Measurements from ENCODE around the gene PTGES. TPM values are rescaled to one million over a fixed set of nuclear protein-coding genes. Genes with fewer than 3 reads are reported as not detected.

Gene PTGES
- total RNA-seq, 1 experiment from 2014 or later, result 0.18 TPM

DNA sequence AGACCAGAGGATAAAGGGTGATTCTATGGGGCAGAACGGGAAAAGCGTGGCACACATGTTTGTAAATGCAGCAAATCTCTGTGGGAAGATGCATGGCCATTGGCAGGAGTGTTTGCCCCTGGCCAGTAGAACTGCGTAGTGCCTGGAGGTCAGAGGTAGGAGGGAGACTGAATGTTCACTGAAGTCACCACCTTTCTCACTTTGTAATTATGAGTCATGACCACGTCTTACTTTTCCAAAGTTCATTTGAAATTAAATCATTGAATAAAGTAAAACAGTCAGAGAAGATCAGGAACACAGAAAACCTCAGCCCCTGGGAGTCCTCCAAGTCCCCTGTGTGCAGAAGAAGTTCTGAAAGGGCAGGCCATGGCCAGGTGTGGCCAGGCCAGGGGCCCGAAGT lies 4.6 kb downstream of the PTGES start:
- no peak for DNase-seq (ENCODE audit: low read depth)

- no peak for DNase-seq (ENCODE audit: low read depth)
Observed at GRCh38 chr9:129746092-129746777, 6.6 kb downstream of the PTGES start.

GRCh38 chr9:129745200-129745599 lies 7.6 kb downstream of the PTGES start:
- DNase-seq (ENCODE audit: low read depth), result no peak

- DNase-seq (ENCODE audit: low read depth), result no peak
Observed at GRCh38 chr9:129740666-129741464, 12.0 kb downstream of the PTGES start.

GRCh38 chr9:129740174-129740573 lies 12.7 kb downstream of the PTGES start:
- no peak for DNase-seq (ENCODE audit: low read depth)

- DNase-seq (ENCODE audit: low read depth), result no peak
Observed at GRCh38 chr9:129739432-129739831, 13.4 kb downstream of the PTGES start.

GRCh38 chr9:129737479-129738274 lies 15.2 kb downstream of the PTGES start:
- peak; percentile 42 for DNase-seq (ENCODE audit: low read depth)

- DNase-seq (ENCODE audit: low read depth), result no peak
Observed at GRCh38 chr9:129736334-129736733, 16.5 kb downstream of the PTGES start.

DNA sequence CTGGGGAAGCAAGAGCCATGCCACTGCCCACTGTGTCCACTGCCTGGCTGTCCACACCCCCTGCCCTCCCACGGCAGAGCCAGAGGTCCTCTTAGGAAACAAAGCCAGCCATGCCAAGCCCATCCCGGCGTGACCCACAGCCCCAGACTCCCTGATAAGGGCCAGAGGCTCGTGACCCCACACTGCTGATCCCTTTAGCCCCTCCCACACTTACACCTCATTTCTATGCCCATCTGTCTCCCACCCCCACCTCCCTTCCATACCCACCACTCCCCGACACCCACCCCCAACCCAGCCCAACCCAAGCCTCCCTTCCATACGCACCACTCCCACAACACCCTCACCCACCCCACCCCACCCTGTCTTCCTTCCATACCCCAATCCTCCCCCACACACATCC lies 17.3 kb downstream of the PTGES start:
- DNase-seq (ENCODE audit: low read depth), result no peak

DNA sequence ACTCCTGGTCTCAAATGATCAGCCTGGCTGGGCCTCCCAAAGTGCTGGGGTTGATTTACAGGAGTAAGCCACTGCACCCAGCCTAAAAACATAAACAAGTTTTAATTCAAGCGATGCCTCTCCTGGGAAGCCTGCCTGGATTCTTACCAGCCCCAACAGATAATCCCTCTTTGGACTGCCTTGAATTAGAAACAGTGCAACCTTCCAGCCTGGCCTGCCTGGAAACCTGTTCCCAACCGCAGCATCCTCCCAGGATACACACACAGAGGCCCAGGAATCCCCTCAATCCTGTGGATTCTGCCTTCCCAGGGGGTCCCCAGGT lies 19.2 kb downstream of the PTGES start:
- DNase-seq (ENCODE audit: low read depth), result no peak

GRCh38 chr9:129732946-129733631 lies 19.8 kb downstream of the PTGES start:
- no peak for DNase-seq (ENCODE audit: low read depth)

DNA sequence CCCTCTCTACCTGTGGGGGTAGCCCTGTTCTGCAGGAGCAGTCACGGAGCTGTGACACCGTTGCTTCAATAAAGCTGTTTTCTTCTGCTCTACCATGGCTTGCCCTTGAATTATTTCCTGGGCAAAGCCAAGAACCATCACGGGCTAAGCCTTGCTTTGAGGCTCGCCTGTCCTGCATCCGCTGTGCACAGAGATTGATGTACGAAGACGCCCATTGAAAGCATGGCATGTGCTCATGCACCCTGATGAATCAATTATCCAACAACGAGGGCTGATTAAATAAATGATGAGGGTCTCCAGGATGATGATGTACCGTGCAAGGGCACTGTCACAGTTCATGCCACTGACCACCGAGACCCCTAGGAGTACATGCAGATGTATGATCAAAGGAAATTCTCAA lies 20.7 kb downstream of the PTGES start:
- DNase-seq (ENCODE audit: low read depth), result no peak

DNA sequence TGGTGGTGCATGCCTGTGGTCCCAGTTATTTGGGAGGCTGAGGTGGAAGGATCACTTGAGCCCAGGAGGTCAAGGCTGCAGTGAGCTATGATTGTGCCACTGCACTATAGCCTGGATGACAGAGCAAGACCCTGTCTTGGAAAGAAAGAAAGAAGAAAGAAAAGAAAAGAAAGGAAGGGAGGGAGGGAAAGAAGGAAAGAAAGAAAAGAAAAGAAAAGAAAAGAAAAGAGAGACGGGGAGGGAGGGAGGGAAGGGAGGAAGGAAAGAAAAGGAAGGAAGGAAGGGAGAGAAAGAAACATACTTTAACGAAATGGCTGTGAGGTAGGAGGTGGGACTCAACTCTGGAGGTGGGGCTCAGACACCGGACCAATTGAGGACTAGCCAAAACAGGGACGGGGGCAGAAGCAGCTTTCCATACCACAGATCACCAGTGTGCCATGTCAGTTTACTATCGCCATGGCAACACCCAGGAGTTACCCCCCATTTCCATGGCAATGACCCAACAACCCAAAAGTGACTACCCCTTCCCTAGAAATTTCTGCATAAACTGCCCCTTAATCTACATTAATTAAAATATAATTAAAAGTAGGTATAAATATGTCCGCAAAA lies 21.3 kb downstream of the PTGES start:
- DNase-seq (ENCODE audit: low read depth), result no peak

DNA sequence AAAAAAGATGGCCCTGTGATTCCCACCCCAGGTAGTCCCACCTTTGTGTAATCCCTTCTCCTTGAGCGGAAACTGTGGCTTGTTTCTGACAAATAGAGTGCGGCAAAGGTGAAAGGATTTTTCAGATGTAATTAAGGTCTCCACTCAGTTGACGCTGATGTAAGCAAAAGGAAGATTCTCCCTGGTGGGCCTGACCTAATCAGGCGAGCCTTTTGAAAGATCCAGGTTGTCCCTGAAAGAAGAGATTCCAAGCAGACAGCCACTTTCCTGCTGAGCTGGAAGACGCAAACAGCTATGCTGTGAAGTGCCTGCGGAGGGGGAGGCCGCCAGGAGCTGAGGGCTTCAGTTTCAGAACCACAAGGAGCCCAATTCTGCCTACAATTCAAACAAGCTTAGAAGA lies 24.1 kb downstream of the PTGES start:
- DNase-seq (ENCODE audit: low read depth), result no peak

- peak; percentile 67 for DNase-seq (ENCODE audit: low read depth)
Observed at GRCh38 chr9:129726322-129727160, 26.3 kb downstream of the PTGES start.

DNA sequence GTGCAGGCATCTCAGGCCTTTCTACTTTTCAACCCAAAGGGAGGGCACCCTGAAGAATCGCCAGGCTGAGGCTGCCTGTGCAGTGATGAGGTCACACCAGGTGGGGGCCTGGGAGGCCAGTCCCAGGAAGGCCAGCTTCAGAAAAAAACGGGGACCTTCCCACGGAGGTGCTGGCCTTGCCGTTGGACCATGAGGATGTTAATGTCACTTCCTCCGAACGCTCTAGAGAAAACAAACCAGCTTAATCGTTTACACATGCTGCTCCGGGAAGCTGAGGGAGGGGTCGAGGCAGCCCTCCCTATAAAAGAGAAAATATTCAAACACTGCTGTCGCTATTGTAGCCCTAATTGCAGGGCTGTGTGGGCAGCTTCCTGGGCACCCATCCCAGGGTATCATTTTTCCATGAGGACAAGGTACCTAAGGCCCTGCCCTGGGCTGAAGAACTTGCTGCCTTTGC lies 27.0 kb downstream of the PTGES start:
- DNase-seq (ENCODE audit: low read depth), result no peak

DNA sequence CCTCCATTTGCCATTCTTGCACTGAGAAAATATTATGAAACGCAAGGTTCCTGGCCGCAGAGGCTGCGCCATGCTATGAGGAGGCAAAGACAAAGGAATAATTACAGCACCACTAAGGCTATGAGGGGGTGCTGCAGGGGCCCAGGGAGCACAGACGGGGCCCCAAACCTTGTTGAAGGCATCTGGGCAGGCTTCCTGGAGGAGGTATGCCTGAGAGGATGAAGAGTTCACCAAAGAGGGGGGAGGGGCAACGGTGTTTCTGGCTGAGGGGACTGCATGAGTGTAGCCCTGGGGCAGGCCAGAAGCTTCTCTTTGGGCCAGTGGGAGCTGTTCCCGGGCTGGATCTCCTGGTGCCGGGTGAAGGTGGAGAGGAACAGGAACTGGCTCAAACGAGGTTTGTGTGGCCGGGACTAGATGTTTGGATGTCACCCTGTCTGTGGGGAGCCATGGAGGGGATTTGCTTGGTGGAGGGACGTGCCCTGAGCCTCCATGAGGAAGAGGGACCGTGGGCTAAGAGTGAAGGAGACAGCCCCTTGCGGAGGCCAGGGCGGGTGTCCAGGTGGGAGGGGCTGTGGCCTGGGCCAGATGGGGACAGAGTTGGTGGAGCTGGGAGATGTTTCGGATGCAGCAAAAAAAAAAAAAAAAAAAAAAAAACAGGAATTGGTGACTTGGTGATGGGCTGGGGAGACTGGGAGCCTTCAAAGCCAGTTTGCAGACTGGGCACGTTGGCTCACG lies 28.2 kb downstream of the PTGES start:
- no peak for DNase-seq (ENCODE audit: low read depth)

GRCh38 chr9:129722913-129723312 lies 29.9 kb downstream of the PTGES start:
- DNase-seq (ENCODE audit: low read depth), result no peak

DNA sequence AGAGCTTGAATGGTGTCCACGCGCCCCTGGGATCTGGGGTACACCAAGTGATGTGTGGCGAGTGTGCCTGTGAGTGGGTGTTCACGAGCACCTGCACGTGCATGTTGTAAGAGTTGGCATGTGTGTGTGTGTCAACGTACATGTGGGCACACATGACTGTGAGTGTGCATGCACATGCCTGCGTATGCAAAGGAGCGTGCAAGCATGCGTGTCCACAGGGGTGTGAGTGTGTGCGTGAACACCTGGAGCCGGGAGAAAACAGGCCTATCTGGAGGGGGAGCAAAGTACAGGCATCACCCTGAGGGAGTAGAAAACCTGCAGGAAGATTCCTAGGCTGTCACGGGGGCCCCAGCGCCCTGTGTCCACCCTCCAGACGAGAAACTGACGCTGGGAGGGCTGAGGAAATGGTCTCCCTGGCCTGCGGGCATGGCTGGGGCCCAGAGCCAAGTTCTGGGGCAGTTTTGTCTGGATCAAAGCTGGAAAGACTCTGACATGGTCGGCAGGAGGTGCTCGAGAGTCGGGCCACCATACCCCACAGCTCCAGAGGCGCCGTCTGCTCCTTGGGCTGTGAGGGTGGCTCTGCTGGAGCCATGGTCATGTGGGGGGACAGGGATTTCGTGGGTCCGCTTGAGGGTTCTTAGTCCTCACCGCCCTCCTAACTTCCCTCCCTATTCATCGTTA lies 31.8 kb downstream of the PTGES start:
- peak; percentile 21 for DNase-seq (ENCODE audit: low read depth)
